Body of pancreas (tissue), 4 donors: ENCODE measurements around the gene FXYD3.

Experiments
- CTCF ChIP-seq, 7 experiments: fragments of 450-650 bp in 4 of 7; fragments of 200-600 bp in 3 of 7; sonication (generic) in 3 of 7; IDR thresholded peaks; one replicate each; pipeline ENCODE4 v1.5.1; 2016 to 2019; ENCODE audit warnings: antibody characterized with exemption in 7 of 7
- POLR2A ChIP-seq, 3 donors: fragments of 450-650 bp; IDR thresholded peaks; one replicate each; pipeline ENCODE4 v1.6.1; 2016; ENCODE audit warnings: antibody characterized with exemption in 3 of 3, mild to moderate bottlenecking in 2 of 3

GRCh38 chr19:35123573-35123972, 8.0 kb downstream of the FXYD3 start:
- no peak for TF ChIP-seq CTCF (IDR thresholded peaks at IDR 0.05)
- TF ChIP-seq POLR2A (IDR thresholded peaks at IDR 0.05) = no peak
